HepG2 (cell line): ENCODE data around the gene LRR1.

ENCODE experiments used
- BHLHE40 ChIP-seq: IDR thresholded peaks from 2 replicates; pipeline ENCODE4 v1.6.1; 2011; ENCODE audit warnings: low read length, improper control_type of control experiment
- MAFF ChIP-seq: IDR thresholded peaks from 2 replicates; pipeline ENCODE4 v1.6.1; 2011; ENCODE audit warnings: low read depth, low read length, improper control_type of control experiment
- POLR2A ChIP-seq, 2 experiments: IDR thresholded peaks; 2 replicates each; pipeline ENCODE4 v1.6.1; 2011; ENCODE audit warnings: low read depth in 2 of 2, low read length in 2 of 2, mild to moderate bottlenecking in 1 of 2, moderate library complexity in 1 of 2; ENCODE audit not compliant: insufficient read depth in 1 of 2
- SP1 ChIP-seq, 2 experiments: fragments of 450-650 bp in 1 of 2; sonication (generic) in 1 of 2; formaldehyde crosslinking in 1 of 2; IDR thresholded peaks; 2 replicates each; pipeline versions ENCODE4 v1.4.0 to v1.6.1; 2016 to 2020; ENCODE audit warnings: missing genetic modification reagents in 1 of 2
- ZNF574 ChIP-seq: sonication (generic); formaldehyde crosslinking; IDR thresholded peaks from 2 replicates; pipeline ENCODE4 v1.4.0; 2020; ENCODE audit warnings: missing genetic modification reagents
- ZNF644 ChIP-seq: IDR thresholded peaks from 2 replicates; pipeline ENCODE4 v1.6.1; 2016; ENCODE audit warnings: low read depth
- TF ChIP-seq, protein P1 (sequence below): sonication (generic); formaldehyde crosslinking; IDR thresholded peaks from 2 replicates; pipeline ENCODE4 v1.5.0; 2020; ENCODE audit warnings: mild to moderate bottlenecking, missing genetic modification reagents, moderate library complexity

GRCh38 chr14:49612251-49612650, 13.5 kb downstream of the LRR1 start:
- TF ChIP-seq, protein P1, sequence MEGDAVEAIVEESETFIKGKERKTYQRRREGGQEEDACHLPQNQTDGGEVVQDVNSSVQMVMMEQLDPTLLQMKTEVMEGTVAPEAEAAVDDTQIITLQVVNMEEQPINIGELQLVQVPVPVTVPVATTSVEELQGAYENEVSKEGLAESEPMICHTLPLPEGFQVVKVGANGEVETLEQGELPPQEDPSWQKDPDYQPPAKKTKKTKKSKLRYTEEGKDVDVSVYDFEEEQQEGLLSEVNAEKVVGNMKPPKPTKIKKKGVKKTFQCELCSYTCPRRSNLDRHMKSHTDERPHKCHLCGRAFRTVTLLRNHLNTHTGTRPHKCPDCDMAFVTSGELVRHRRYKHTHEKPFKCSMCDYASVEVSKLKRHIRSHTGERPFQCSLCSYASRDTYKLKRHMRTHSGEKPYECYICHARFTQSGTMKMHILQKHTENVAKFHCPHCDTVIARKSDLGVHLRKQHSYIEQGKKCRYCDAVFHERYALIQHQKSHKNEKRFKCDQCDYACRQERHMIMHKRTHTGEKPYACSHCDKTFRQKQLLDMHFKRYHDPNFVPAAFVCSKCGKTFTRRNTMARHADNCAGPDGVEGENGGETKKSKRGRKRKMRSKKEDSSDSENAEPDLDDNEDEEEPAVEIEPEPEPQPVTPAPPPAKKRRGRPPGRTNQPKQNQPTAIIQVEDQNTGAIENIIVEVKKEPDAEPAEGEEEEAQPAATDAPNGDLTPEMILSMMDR (CRISPR knock-in tag) = no peak
- TF ChIP-seq BHLHE40 (no peak), MAFF (no peak), ZNF574 (CRISPR knock-in tag) (no peak), ZNF644 (CRISPR knock-in tag) (no peak), POLR2A (IDR thresholded peaks at IDR 0.05; ENCODE audit: insufficient read depth in 1 of 2, low read depth in 2 of 2, low read length in 2 of 2) (no peak), SP1 (IDR thresholded peaks at IDR 0.05) (no peak), SP1 (CRISPR knock-in tag; IDR thresholded peaks at IDR 0.05) (no peak)
